B cell (primary cell): ENCODE measurements around the gene CDHR3.

Source experiments
- EZH2 ChIP-seq: IDR thresholded peaks from 2 replicates; pipeline ENCODE4 v1.6.1; 2012; ENCODE audit warnings: borderline replicate concordance, low read depth, mild to moderate bottlenecking, moderate library complexity, low read length; ENCODE audit not compliant: insufficient read depth, poor library complexity, severe bottlenecking
- TF ChIP-seq, protein P1 (sequence below): fragments of 200-600 bp; IDR thresholded peaks from one replicate; pipeline ENCODE4 v1.8.0; 2022; ENCODE audit warnings: antibody characterized with exemption, mild to moderate bottlenecking

DNA sequence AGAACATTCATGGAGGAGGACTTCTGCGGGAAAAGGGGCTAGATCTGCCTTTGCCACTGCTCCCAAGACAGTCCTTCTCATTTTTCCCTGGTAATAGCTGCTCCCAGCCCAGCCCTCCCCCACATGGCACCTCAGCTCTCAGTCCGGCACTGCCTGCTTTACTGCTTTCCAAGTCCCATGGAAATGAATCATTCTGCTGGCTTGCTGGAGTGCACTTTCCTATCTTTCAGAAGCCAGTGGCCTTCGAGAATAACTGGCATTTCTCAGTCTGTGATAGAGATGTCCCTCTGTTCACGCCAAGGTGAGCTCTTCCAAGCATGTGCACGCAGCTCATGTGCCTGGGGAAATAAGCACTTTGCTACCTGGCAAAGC lies 87.7 kb downstream of the CDHR3 start:
- TF ChIP-seq, protein P1, sequence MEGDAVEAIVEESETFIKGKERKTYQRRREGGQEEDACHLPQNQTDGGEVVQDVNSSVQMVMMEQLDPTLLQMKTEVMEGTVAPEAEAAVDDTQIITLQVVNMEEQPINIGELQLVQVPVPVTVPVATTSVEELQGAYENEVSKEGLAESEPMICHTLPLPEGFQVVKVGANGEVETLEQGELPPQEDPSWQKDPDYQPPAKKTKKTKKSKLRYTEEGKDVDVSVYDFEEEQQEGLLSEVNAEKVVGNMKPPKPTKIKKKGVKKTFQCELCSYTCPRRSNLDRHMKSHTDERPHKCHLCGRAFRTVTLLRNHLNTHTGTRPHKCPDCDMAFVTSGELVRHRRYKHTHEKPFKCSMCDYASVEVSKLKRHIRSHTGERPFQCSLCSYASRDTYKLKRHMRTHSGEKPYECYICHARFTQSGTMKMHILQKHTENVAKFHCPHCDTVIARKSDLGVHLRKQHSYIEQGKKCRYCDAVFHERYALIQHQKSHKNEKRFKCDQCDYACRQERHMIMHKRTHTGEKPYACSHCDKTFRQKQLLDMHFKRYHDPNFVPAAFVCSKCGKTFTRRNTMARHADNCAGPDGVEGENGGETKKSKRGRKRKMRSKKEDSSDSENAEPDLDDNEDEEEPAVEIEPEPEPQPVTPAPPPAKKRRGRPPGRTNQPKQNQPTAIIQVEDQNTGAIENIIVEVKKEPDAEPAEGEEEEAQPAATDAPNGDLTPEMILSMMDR: no peak
- TF ChIP-seq EZH2: no peak
